HG02588 (cell line): ENCODE measurements around the gene GIN1.
"Not testable (repeated sequence)": the region's sequence is repeated elsewhere in the genome, so short reads cannot be mapped to it uniquely, and the experiment has no call there.

Experiments
- ATAC-seq: cut with Tn5 transposase; IDR thresholded peaks from one replicate; pipeline ENCODE4 v1.9.1; 2021; ENCODE audit warnings: mild to moderate bottlenecking, moderate library complexity; ENCODE audit not compliant: unreplicated experiment

GIN1 gene

DNA sequence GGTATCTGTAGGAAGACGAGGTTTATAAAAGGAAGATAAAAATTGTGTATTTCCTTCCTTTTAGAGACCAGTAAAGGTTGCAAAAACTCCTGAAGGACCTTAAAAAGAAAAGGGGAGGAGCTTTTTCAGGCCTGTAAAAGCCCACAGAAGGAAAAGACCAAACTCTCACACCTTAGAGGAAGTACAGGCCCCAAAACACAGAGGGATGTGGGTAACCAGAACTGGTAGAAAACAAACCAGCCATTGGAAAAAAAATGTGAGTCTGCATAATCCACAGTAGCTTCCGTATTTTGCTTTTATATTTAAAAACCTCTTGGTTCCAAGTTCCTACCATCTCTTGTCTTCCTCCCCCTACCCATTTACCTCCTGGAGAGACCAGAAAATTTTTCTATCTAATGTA lies 8.5 kb downstream of the GIN1 start:
- ATAC-seq, result no peak

DNA sequence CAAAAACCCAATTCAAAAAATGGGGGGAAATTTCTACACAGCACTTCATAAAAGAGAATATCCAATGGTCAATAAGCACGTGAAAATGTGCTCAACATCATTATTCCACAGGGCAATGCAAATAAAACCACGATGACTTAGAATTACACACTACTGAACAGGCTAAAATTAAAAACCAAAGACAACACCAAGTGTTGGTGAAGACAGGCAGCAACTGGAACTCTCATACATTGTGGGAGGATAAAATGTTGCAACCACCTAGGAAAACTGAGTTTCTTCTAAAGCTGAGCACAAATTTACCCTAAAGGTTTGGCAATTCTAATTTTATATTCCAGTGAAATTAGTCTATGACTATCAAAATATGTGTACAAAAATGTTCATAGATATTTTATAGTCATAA lies 9.5 kb downstream of the GIN1 start:
- no peak for ATAC-seq

DNA sequence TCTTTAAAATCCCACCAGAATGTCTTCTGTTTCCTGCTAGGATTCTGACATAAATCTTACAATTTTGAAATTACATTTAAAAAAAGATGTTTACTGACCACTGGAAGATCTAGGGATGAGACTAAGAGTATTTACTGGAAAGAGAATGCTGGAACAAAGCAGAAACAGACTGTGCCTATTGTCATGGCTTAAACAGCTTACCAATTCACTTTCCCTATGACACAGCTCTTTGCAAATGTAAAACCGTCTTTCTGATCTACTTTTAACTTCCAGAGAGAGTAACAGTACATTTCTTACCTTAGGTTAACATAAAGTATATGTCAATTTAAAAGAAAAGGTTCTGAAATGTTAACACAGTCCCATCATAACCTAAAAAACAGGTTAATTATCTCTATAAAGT lies 10.7 kb downstream of the GIN1 start:
- no peak for ATAC-seq

DNA sequence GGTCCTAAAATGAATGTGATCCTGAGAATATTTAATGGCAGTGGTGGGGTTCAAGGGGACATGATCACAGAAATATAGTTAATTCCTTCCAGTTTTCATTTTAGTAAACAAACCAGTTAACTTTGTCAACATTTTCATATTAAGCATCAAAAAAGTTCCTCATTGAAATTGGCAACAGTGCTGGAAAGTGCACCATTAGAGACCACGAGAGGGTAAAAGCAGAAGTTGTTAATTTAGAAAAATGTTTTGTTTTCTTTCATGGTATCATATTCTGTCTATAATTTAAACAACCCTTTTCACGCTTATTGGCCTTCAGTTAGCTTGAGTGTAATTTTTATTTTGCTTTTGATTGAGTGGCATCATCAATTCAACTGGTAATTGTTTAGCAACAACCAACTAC lies 11.9 kb downstream of the GIN1 start:
- ATAC-seq, result no peak

DNA sequence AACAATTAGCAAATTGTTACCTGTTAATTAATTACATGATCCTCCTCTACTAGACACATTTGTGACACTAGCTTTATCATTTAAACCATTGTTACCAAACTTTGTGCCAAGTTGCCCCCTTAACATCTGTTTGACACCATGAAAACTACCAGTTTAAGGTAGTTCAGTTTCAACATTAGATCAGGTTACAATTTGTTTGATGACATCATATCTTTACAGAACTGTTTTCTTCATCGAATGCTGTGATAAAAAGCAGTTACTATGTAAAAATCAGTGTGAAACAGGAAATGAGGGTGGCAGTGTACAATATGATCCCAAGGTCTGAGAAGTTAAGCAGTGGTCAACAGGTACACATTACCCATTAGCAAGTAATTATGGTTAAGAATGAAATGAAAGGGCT lies 17.7 kb downstream of the GIN1 start:
- ATAC-seq, result no peak

DNA sequence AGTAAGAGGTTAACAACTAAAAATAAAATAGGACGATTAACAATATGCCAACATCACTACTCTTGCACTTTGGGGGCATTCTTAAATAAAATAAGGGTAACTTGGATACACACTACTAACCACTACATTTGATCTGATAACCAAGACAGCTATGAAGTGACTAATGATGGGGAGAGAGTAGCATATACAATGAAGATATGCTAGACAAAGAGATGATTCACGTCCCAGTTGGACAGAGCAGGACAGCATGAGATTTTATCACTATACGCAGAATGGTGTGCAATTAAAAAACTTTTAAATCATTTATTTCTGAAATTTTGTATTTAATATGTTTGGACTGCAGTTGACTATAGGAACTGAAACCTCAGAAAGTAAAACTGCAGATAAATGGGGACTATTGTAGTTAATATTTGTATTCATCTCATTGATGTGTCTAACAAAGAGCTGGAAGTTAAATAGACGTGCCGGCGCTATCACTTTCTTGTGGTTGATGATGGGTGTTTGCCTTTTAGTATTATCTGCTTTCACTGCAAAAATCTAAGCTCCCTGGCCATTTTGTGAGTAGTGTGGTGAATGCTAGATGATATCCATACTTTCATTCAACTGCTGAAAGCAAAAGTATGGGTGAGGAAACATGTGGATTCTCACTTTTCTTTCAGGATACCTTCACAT lies 18.7 kb downstream of the GIN1 start:
- ATAC-seq, result no peak

DNA sequence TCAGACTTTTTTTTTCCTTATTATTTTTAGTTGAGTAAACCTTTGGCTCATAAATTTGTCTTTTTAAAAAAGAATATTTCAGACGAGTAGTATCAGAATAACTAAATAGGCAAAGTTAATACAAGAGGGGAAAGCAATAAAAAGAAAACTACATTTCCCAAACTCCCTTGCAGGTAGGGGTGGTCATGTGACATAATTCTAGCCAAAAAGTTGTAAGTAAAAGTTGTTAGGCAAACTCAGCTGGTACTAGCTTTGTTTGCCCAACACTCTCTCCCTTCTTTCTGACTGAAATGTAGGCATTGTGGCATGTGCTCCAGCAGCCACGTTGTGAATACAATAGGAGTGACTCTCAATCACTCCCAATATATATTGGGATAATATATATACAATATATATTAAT lies 20.9 kb downstream of the GIN1 start:
- no peak for ATAC-seq

DNA sequence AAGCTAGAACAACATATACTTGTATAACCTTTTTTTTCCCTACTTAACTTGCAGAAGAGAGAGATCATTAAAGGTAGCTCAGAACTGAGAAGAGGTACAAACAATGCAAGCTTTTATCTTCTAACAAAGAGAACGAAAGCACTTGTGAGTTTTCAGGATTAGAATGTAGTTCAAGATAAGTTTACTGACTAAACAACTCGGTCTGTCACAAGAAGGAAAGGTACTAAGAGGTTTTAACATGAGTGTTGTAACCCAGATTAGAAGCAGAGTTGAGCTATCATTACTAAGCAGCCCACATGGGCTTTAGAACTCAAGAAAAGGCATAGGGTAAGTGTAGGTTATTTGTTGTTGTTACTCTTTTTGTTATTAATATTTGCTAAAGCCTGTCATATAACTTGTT lies 25.2 kb downstream of the GIN1 start:
- ATAC-seq, result no peak

DNA sequence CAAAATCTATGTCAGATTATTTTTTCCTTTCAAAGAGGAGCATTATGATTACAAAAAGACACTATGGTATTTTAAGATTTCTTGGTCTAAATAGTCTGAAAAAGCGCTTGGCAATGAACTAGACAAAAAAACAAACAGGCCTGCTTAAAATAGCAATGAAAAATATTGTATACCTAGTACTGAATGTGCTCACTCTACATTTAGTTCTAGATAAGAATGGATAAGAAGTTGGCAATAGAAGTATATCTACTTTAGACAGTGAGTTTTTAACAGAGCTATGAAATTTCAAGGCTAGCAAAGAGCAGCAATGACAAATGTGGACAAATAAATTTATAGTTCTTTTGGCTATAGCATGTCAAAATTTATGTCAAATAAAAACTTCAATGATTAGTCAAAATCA lies 26.2 kb downstream of the GIN1 start:
- ATAC-seq, result no peak

DNA sequence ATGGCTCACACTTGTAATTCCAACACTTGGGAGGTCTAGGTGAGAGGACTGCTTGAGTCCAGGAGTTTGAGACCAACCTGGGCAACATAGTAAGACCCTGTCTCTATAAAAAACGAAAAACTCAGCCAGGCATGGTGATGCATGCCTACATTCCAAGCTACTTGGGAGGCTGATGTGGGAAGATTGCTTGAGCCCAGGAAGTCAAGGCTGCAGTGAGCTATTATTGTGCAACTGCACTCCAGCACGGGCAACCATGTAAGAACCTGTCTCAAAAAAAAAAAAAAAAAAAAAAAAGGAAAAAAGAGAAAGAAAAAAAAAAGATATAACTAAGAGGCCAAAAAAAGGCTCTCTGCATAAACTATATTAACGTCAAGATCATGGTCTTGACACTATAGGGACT lies 27.3 kb downstream of the GIN1 start:
- ATAC-seq, result no peak

DNA sequence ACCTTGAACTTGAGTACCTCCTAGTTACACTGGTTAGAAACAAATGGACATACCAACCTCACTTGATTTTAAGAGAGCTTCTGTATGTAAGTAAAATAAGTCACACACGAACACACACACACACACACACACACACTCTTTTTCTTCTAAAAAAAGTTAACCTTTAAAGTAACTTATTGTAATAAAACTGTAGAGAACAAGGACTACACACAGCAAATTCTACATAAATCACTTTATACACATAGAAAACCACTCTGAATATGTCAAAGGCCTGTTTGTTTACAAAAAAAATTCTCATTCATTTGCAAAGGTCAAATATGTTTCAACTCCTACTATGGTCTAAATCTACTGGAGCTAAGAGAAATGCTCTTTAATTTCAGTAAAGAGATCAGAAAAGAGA lies 29.1 kb downstream of the GIN1 start:
- ATAC-seq, result no peak

DNA sequence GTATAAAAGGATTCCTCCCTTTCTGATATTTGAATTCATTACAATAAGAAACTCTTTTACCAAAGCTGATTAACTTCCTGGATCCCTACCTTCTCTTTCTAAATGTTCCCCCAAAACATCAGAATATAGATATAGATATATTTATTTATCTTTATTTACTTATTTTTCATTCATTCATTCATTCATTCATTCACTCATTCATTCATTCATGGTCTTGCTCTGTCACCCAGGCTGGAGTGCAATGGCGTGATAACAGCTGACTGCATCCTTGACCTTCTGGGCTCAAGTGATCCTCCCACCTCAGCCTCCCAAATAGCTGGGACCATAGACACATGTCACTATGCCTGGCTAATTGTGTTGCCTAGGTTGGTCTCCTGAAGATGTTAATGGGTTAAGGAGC lies 30.7 kb downstream of the GIN1 start:
- no peak for ATAC-seq

DNA sequence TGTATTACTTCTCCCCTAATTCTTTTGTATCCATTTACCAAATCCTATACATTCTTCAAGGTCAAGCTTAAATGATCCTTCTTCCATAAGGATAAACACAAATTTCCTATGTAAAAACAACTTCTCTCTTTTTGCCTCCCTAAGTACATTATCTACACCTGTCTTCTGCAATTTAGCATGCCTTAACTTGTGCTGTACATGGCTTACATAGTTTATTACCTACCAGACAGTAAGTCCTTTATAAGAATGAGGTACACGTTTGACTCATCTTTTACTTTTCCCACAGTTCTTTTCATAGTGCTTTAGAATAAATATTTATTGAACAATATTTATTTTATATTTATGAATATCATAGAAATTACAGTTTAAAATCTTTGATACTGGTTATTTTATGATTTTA lies 33.4 kb downstream of the GIN1 start:
- no peak for ATAC-seq

DNA sequence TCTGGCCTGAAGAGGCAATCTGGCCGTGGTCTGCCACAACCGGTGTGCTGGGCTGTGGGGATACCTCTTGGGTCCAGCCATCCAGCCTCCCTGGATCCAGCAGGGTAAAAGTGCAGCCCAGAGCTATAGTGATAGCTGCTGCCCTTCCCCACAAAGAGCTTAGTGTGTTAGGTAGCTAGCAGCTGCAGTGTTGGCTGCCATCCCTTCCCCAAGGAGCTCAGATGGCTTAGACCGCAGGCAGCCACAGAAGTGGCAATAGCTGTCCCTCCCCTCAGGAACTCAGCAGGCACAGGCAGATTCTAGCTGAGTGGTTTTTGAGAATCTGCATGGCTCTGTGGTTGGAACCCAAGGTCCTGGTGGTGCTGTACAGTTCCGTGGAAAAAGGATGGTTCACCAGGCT lies 40.1 kb downstream of the GIN1 start:
- no peak for ATAC-seq

DNA sequence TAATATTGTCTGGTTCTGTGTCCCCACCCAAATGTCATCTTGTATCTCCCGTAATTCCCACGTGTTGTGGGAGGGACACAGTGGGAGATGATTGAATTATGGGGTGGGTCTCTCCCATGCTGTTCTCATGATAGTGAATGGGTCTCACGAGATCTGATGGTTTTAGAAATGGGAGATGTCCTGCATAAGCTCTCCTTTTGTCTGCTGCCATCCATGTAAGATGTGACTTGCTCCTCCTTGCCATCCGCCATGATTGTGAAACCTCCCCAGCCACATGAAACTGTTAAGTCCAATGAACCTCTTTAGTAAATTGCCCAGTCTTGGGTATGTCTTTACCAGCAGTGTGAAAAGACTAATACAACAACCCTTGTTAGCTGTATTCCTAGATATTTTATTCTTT lies 44.5 kb downstream of the GIN1 start:
- ATAC-seq, result no peak

DNA sequence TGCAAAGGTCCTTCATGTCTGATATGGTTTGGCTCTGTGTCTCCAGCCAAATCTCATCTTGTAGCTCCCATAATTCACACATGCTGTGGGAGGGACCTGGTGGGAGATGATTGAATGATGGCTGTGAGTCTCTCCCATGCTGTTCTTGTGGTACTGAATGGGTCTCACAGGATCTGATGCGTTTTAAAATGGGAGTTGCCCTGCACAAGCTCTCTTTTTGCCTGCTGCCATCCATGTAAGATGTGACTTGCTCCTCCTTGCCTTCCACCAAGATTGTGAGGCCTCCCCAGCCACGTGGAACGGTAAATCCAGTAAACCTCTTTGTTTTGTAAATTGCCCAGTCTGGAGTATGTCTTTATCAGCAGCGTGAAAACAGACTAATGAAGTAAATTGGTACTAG lies 46.4 kb downstream of the GIN1 start:
- ATAC-seq, result not testable (repeated sequence)

DNA sequence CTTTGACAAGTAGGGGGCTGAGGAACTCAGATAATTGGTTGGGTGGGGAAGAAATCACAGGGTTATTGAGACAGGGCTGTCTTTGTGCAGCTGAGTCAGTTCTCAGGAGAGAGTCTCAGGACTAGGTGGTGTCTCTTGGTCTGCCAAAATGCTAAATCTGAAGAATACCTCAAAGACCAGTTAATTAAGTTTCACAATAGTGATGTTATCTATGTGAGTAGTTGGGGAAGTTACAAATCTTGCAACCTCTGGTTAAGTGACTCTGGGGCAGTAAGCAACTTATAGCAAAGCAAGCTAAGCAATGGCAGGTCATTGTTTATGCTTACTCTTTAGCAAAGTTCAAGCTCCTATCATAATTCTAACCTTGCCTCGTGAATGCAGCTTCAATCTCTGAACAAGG lies 53.6 kb downstream of the GIN1 start:
- no peak for ATAC-seq

DNA sequence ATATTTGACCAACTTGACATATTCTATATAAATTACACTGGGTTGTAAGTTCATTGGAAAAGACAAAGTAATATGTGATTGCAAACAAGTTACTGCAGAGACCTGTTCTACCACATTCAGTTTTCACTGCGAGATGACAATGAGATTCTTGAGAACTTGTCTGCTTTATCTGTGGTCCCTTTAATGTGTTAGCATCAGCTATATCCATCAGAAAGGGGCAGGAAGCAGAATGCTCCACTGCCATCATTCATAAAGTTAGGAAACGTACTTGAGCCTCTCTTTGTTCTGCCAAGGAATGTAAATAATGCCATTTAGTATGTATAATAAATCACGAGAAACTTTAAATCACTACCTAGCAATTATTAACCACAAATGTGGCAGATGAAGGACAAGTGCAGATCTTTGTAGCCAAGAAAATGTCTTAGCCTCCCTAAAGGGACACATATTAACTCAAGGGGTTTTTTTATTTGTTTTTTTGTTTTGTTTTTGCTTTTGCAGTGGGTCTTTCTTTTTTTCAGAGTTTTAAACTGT lies 59.4 kb downstream of the GIN1 start:
- no peak for ATAC-seq

DNA sequence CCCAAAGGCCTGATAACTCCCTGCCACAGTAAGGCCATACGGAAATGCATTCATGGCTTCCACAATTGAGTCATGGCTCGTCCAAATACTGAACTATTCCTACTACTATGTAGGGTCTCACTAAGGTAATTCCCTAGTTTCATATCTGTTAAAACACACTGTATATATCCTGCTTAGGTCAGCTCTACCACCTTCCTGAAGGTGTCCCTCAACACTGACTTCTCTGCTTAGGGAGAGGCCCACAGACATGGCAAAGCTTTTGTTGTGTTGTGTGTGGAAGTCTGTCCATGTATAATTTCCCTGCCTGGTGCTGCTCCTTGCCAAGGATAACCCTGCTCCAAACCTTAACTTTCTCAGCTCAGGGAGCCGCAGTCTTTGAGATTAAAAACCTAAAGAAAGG lies 60.4 kb downstream of the GIN1 start:
- no peak for ATAC-seq

DNA sequence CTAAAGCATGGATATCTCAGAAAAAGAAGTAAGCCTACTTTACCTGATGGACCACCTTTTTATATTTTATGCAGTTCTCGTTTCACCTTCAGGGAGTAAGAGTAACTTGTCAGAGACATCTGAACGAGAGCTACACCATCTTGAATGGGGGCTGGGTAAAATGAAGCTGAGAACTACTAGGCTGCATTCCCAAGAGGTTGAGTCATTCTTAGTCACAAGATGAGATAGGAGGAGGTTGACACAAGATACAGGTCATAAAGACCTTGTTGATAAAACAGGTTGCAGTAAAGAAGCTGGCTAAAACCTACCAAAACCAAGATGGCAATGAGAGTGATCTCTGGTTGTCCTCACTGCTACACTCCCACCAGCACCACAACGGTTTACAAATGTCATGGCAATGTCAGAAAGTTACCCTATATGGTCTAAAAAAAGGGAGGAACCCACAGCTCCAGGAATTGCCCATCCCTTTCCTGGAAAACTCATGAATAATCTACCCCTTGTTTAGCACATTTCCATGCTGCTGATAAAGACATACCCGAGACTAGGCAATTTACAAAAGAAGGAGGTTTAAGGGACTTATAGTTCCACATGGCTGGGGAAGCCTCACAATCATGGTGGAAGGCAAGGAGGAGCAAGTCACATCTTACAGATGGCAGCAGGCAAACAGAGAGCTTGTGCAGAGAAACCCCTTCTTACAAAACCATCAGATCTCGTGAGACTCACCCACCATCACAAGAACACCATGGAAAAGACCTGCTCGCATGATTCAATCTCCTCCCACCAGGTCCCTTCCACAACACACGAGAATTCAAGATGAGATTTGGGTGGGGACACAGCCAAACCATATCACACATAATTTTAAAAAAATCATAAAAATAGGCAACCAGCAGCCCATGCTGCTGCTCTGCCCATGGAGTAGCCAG lies 62.5 kb downstream of the GIN1 start:
- no peak for ATAC-seq

DNA sequence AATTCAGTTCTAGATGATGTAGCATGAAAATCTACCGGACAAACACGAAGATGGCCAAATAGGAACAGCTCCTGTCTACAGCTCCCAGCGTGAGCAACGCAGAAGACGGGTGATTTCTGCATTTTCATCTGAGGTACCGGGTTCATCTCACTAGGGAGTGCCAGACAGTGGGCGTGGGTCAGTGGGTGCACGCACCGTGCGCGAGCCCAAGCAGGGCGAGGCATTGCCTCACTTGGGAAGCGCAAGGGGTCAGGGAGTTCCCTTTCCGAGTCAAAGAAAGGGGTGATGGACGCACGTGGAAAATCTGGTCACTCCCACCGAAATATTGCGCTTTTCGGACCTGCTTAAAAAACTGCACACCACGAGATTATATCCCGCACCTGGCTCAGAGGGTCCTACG lies 73.2 kb downstream of the GIN1 start:
- ATAC-seq, result not testable (repeated sequence)

DNA sequence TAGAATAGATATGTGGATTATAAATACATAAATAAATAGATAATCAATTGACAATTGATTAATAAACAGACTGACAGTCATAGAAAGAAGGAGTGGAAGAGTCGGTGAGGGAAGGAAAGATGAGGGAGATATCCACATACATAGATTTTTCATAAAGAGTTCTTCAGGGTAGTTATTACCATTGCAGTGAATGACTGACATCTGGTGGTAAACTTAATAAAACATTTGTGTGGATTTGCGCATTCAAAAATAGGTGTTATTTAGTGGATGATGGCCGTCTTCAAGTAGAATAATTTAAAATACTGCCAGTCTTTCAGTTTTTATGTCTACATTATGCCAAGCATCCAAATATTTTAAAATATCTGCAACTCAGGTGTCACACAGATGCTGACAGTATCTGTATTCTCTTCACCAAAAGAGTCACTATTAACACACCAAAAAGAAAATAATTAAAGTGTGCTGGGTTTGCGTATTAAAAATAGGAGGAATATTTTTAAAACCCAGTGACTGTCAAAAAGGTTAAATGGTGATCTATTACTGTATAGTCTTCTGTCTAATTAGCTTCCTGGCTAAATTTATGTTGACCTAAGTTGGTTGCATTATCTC lies 78.8 kb downstream of the GIN1 start:
- ATAC-seq, result no peak
